ENCODE data around the gene MARK1.

GRCh38 chr1:220516722-220517042 is 11.3 kb upstream of the MARK1 start:
- no peak for TF ChIP-seq MXI1 (IDR thresholded peaks at IDR 0.05; ENCODE audit: low read depth, low read length)
- no peak for TF ChIP-seq CTCF (IDR thresholded peaks at IDR 0.05)
- TF ChIP-seq EZH2phosphoT487 (IDR thresholded peaks at IDR 0.05; ENCODE audit: borderline replicate concordance, low read depth): no peak
- no peak for TF ChIP-seq GABPA (IDR thresholded peaks at IDR 0.05; ENCODE audit: low read depth)
- no peak for TF ChIP-seq EP300 (IDR thresholded peaks at IDR 0.05; ENCODE audit: borderline replicate concordance in 1 of 2, low read depth in 1 of 2, low read length in 1 of 2)
- TF ChIP-seq RFX5 (IDR thresholded peaks at IDR 0.05; ENCODE audit: low read length): no peak
- no peak for TF ChIP-seq TEAD4 (IDR thresholded peaks at IDR 0.05; ENCODE audit: borderline replicate concordance, insufficient read depth)
- TF ChIP-seq POLR2AphosphoS5 (IDR thresholded peaks at IDR 0.05; ENCODE audit: low read depth, low read length): no peak
- TF ChIP-seq JUND (IDR thresholded peaks at IDR 0.05): no peak

Data from SK-N-SH (cell line).